GM12872 (cell line): Measurements from ENCODE around the gene ESR1.

ENCODE experiments used
- CTCF ChIP-seq: IDR thresholded peaks from 3 replicates; pipeline ENCODE4 v1.5.1; 2011; ENCODE audit warnings: low read depth, mild to moderate bottlenecking, low read length, moderate library complexity; ENCODE audit not compliant: insufficient read depth

ESR1 gene

GRCh38 chr6:151917531-151918329 lies 110.2 kb downstream of the ESR1 start:
- TF ChIP-seq CTCF: no peak

- TF ChIP-seq CTCF: no peak
These were observed 132.8 kb downstream of the ESR1 start for GRCh38 chr6:151940307-151940706.

GRCh38 chr6:151948002-151948743 lies 140.7 kb downstream of the ESR1 start:
- no peak for TF ChIP-seq CTCF

- no peak for TF ChIP-seq CTCF
These were observed 150.8 kb downstream of the ESR1 start for GRCh38 chr6:151958332-151958731.

GRCh38 chr6:151959086-151959485 lies 151.6 kb downstream of the ESR1 start:
- no peak for TF ChIP-seq CTCF

GRCh38 chr6:151961809-151962208 lies 154.3 kb downstream of the ESR1 start:
- TF ChIP-seq CTCF: no peak

GRCh38 chr6:151962246-151962846 lies 154.9 kb downstream of the ESR1 start:
- TF ChIP-seq CTCF: no peak
